ENCODE results near the gene OLA1.

OLA1 gene

DNA sequence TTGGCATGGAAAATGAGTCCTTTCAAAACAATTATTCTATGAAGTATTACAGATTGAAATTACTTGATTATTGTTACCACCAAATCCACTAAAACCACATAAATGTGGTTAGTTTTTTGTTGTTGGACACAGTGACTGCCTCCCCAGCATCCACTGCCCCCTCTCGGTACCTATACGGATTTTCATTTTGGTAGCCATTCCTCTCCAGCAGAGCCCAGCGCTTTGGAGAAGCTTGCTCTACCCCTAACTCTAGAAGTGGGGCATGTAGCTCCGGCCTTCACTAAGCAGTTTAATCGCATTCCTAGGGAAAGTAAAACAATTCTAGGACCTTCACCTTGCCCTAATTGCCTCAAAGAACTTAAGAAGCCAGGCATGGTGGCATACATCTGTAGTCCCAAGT lies 24.2 kb downstream of the OLA1 start:
- no peak for DNase-seq

GRCh38 chr2:174223388-174223787 lies 24.9 kb downstream of the OLA1 start:
- DNase-seq: no peak

GRCh38 chr2:174222154-174222553 lies 26.2 kb downstream of the OLA1 start:
- no peak for DNase-seq

DNA sequence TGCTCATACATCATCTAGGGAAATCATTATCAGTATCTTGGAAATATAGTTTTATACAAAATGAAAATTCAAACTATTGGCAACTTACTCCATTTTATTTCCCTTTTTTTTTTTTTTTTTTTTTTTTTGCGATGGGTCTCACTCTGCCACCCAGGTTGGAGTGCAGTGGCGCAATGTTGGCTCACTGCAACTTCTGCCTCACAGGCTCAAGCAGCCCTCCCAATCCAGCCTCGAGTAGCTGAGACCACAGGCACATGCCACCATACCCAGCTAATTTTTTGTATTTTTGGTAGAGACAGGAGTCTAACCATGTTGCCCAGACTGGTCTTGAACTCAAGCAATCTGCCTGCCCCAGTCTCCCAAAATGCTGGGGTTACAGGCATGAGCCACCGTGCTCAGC lies 29.0 kb downstream of the OLA1 start:
- DNase-seq: no peak

DNA sequence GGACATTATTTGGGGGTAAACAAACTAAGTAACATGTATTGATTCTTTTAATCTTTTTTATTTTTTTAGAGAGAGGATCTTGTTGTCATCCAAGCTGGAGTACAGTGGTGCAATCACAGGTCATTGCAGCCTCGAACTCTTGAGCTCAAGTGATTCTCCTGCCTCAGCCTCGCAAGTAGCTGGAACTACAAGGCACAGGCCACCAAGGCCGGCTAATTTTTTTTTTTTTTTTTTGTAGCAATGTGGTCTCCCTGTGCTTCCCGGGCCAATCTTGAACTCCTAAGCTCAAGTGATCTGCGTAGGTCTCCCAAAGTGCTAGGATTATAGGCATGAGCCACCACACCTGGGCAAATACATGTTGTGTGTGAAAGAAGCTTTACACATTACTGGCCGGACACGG lies 29.6 kb downstream of the OLA1 start:
- DNase-seq: no peak

GRCh38 chr2:174217869-174218268 lies 30.5 kb downstream of the OLA1 start:
- no peak for DNase-seq

GRCh38 chr2:174211954-174212353 lies 36.4 kb downstream of the OLA1 start:
- DNase-seq: no peak

DNA sequence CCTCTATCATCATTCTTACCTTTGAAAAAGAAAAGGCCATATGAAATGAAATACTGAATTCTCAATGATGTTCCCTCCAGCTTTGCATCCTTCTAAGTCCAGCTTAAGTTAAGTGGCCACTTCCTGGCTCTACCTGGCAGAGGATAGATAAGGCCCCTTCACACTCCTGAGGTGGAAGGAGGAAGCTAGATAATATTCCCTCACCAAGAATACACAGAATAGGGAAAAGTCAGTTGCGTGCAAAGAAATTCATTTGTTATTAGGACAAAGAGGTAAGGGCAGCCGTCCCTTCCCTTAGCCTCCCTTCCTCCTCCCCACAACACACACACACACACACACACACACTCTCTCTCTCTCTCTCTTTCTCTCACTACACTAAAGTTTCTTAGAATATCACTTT lies 37.5 kb downstream of the OLA1 start:
- DNase-seq: no peak

DNA sequence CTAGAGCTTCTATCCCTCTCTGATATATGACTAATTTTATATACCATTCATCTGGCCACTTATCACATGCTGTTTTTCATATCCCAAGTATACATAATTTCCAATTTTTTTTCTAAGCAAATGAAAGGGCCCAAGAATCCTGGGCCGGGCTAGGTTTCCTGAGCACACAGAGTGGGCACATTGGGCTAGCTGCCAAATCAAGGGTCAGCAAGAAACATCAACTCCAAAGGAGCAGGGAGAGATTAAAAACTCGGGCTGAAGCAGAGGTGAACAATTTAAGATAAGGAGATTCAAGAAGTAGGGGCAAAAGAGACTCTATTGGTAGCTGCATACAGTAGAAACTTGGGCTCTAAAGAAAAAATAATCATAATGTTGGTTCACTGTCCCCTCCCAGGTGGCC lies 39.0 kb downstream of the OLA1 start:
- no peak for DNase-seq

DNA sequence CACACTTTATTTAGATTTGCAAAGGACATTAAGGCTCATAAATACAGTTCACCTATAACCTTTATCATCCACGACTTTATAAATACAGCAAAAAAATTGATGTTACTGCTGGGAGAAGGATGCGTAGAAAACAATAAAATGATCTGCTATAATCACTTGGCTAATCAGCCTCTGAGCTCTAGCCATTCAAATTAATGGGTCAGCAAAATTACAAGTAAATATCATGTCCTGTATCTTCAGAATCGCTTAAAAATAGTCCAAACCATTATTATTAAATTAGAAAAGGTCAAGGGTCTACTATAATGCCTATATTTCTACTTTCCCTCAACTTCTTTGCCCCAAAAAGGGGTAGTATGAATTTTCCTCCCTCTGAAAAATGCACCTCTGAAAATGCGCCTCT lies 40.3 kb downstream of the OLA1 start:
- no peak for DNase-seq

GRCh38 chr2:174205562-174205961 lies 42.8 kb downstream of the OLA1 start:
- no peak for DNase-seq

- DNase-seq: no peak
Observed at GRCh38 chr2:174202188-174202587, 46.1 kb downstream of the OLA1 start.

GRCh38 chr2:174198846-174199564 lies 49.3 kb downstream of the OLA1 start:
- no peak for DNase-seq

DNA sequence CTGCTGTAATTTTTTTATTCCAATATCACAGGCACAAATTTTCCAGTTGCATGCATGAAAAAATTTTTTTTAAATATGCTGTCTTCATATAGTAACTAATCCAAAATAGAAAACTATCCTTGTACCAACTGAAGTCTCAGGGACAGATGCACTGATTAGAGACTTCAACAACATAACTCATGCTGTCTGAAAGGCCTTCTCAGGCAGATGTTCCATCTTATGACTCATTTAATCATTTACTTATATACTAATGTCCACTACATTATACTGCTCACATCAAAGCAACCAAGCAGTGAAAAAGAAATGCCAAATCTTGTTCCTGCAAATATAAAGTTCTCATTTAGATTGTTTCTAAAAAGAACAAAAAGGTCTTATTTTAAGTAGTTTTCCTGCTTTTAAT lies 53.1 kb downstream of the OLA1 start:
- DNase-seq: no peak

GRCh38 chr2:174193737-174194136 lies 54.6 kb downstream of the OLA1 start:
- no peak for DNase-seq

DNA sequence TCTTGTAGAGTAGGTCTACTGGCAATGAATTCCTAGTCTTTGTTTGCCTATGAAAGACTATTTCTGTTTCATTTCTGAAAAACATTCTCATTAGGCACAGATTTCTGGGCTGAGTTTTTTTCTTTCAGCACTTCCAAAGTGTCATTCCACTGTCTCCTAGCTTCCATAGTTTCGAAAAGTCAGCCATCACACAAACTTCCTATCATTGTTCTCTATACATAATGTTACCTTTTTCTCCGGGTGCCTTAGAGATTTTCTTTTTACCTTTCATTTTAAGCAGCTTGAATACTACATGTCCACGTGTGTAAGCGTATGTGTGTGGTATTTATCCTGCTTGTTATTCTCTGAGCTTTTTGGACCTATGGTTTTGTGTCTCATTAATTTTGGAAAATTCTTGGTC lies 55.7 kb downstream of the OLA1 start:
- no peak for DNase-seq

DNA sequence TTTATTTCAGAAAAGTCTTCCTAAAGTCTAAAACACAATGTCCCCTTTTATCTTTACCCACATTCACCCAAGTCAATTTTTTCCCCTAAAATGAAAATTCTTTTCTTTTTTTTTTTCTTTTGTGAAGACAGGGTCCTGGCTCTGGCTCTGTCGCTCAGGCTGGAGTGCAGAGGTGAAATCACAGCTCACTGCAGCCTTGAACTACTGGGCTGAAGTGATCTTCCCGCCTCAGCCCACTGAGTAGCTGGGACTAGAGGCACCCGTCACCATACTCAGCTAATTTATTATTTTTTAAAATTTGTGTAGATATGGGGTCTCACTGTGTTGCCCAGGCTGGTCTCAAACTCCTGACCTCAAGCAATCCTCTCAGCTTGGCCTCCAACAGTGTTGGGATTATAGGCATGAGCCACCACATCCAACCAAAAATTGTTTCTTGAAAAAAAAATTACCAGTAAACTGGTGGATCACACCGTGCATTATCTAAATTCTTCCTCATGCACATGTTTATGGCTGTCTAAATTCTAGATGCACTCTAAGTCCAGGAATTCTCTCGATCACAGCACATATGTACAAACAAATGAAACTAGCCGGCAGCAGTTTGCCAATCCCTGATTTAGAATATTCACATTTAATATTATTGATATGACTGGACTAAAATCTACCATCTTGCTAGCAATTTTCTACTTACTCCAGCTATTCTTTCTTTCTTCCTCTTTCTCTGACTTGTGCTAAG lies 56.8 kb downstream of the OLA1 start:
- DNase-seq: no peak

DNA sequence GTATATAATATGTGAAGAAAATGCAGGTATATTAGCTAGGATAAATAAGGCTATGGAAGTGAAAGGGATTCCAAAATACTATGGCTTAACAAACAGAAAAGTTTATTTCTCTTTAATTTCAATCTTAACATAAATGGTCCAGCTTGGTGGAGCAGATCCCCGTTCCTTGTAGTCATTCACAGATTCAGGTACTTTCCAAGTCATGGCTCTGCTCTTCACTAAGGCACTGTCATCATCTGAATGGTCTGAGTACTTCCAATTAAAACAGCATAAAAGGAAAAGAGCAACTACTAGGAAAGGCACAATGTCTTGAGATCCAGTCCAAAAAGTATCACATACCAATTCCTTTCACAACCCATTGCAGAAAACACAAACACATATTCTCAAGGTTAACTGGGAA lies 63.4 kb downstream of the OLA1 start:
- no peak for DNase-seq

DNA sequence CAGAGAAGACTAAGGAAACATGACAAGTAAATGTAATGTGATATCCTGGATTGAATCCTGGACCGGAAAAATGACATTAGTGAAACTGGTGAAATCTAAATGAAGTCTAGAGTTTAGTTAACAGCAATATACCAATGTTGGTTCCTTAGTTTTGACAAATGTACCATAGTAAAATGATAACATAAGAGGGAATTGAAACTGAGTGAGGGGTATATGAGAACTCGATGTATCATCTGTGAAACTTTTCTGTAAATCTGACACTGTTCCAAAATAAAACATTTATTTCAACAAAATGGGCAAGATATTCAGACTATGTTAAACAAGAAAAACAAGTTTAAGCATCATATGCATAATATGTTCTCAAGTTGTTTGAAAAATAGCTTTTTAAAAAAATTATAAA lies 63.8 kb downstream of the OLA1 start:
- no peak for DNase-seq

DNA sequence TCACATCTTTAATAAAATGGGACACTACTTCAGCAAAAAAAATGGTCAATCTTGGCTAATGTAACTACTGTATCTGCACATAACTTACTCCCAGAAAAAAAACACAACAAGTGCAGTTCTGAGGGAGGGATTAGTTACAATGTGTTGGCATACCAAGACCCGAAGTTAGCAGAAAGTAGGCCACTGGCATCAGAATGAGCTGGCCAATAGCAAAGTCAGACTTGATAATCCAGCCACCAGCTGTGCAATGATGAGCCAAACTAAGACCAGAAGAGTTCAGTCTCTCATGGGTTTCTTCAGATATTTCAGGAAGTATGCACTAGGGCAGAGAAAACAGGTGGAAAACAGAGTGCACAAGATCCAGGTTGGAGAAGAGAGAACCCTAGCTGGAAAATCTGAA lies 65.3 kb downstream of the OLA1 start:
- DNase-seq: no peak

DNA sequence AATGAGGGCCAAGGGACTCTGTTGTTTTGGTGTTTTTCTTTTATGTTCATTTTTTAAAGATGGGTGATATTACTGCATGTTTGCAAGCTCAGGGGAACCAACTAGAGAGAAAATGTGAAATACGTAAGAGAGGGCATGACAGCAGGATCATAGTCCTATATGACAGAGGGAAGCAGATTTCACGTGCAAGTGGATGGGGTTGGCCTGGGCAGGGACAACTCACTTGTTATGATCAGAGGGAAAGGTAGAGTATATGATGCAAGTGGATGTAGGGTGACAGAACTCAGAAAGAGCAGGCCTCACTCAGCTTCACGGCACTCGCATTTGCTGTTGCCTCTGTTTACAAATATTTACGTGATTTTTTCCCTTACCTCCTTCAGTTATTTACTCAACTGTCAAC lies 67.0 kb downstream of the OLA1 start:
- no peak for DNase-seq

- no peak for DNase-seq
Observed at GRCh38 chr2:174180726-174181236, 67.6 kb downstream of the OLA1 start.

DNA sequence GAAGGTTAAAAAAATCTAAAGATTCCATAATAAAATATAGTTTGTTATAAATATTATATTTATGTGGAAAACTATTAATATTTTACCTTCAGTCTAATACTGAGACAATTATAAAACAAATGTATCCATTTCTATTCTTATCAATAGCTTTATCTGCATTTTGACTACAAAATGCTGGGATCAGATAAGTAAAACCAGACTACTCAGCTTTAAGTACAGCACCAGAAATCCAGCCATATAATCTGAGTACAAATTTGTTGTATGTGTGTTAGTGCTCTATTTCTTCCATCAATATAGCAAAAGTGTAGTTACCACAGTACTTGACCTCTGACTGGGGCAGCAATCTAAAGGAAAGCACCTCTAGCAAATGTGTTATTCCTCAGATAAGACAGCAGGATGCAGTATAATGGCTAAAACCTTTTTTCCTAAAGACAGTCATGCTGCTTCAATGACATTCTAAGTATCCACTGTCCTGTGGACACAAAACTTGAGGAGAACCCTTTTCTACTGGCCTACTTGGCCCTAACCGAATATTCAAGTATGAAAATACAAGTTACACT lies 68.1 kb downstream of the OLA1 start:
- DNase-seq: no peak

GRCh38 chr2:174177316-174177890 lies 70.9 kb downstream of the OLA1 start:
- no peak for DNase-seq
